Ascending aorta (tissue), 2 donors: Measurements from ENCODE around the gene SOX9. TPM values are rescaled to one million over a fixed set of nuclear protein-coding genes. Genes with fewer than 3 reads are reported as not detected.

ENCODE experiments used
- DNase-seq, 2 donors: peaks; one replicate each; pipeline ENCODE4 v3.0.0-alpha.2; 2019; ENCODE audit warnings: low spot score in 2 of 2
- H3K27ac ChIP-seq, 2 donors: fragments of 200-600 bp; sonication (generic); one replicate each; pipeline ENCODE4 v1.5.1; 2016 to 2017; ENCODE audit warnings: mild to moderate bottlenecking in 1 of 2
- H3K27me3 ChIP-seq: fragments of 200-600 bp; sonication (generic); one replicate; pipeline ENCODE4 v1.5.1; 2017
- H3K36me3 ChIP-seq, 2 donors: fragments of 200-600 bp; sonication (generic); one replicate each; pipeline ENCODE4 v1.5.1; 2016
- H3K4me1 ChIP-seq, 2 donors: fragments of 200-600 bp; sonication (generic); one replicate each; pipeline ENCODE4 v1.5.1; 2016 to 2017; ENCODE audit warnings: mild to moderate bottlenecking in 1 of 2
- H3K4me3 ChIP-seq, 2 donors: fragments of 200-600 bp; sonication (generic); one replicate each; pipeline ENCODE4 v1.5.1; 2016 to 2017; ENCODE audit warnings: mild to moderate bottlenecking in 1 of 2
- H3K9me3 ChIP-seq, 2 donors: fragments of 200-600 bp; sonication (generic); one replicate each; pipeline ENCODE4 v1.5.1; 2016
- CTCF ChIP-seq, 3 experiments: fragments of 200-600 bp in 2 of 3; fragments of 450-650 bp in 1 of 3; sonication (generic) in 2 of 3; IDR thresholded peaks; one replicate each; pipeline ENCODE4 v1.5.1; 2016 to 2019; ENCODE audit warnings: antibody characterized with exemption in 3 of 3, mild to moderate bottlenecking in 1 of 3, moderate library complexity in 1 of 3
- intact Hi-C: fragments of 100-400 bp; cut with DNase I; formaldehyde crosslinking; loops from one replicate; pipeline ENCODE4 v1.15.1; 2023
- total RNA-seq: library from RNA; depleted of rRNA; stranded (reverse); fragments of >200 nt; gene quantifications from one replicate; pipeline ENCODE4 v1.1.0, GENCODE V29; 2016

SOX9 gene
- total RNA-seq, 1 donor from 2014 or later, result 2.4 TPM

GRCh38 chr17:72102366-72102765 is 18.5 kb upstream of the SOX9 start:
- H3K9me3 ChIP-seq, result no peaks in the 10 kb centered on the region
- no peak overlapping the region for H3K27ac ChIP-seq
- DNase-seq, result no peak
- H3K4me3 ChIP-seq, result no peak overlapping the region
- intact Hi-C loops, result no loop called here
- H3K36me3 ChIP-seq, result no peaks in the 10 kb centered on the region
- no peak for TF ChIP-seq CTCF (IDR thresholded peaks at IDR 0.05)
- no peaks in the 10 kb centered on the region for H3K4me1 ChIP-seq
- H3K27me3 ChIP-seq, result no peaks in the 10 kb centered on the region

- H3K9me3 ChIP-seq, result no peaks in the 10 kb centered on the region
- DNase-seq, result no peak
- intact Hi-C loops, result no loop called here
- no peak overlapping the region for H3K27ac ChIP-seq
- no peak for TF ChIP-seq CTCF (IDR thresholded peaks at IDR 0.05)
- no peak overlapping the region for H3K4me3 ChIP-seq
- H3K4me1 ChIP-seq, result no peaks in the 10 kb centered on the region
- no peaks in the 10 kb centered on the region for H3K36me3 ChIP-seq
- H3K27me3 ChIP-seq, result no peaks in the 10 kb centered on the region
Observed at GRCh38 chr17:72104164-72104862, 16.5 kb upstream of the SOX9 start.

GRCh38 chr17:72104863-72105234 is 16.0 kb upstream of the SOX9 start:
- intact Hi-C loops, result no loop called here
- TF ChIP-seq CTCF (IDR thresholded peaks at IDR 0.05), result no peak
- no peak overlapping the region for H3K27ac ChIP-seq
- H3K9me3 ChIP-seq, result no peaks in the 10 kb centered on the region
- DNase-seq, result no peak
- H3K4me3 ChIP-seq, result no peak overlapping the region
- H3K4me1 ChIP-seq, result no peaks in the 10 kb centered on the region
- H3K36me3 ChIP-seq, result no peaks in the 10 kb centered on the region
- H3K27me3 ChIP-seq, result no peaks in the 10 kb centered on the region

GRCh38 chr17:72107100-72107499 is 13.7 kb upstream of the SOX9 start:
- Histone ChIP-seq H3K4me1 (no peaks in the 10 kb centered on the region), H3K27me3 (no peaks in the 10 kb centered on the region), H3K9me3 (no peaks in the 10 kb centered on the region), H3K36me3 (no peaks in the 10 kb centered on the region), H3K27ac (no peak overlapping the region), H3K4me3 (no peak overlapping the region)
- intact Hi-C loops, result no loop called here
- DNase-seq, result no peak
- TF ChIP-seq CTCF (IDR thresholded peaks at IDR 0.05), result no peak

- Histone ChIP-seq H3K27ac (no peak overlapping the region), H3K27me3 (no peaks in the 10 kb centered on the region), H3K9me3 (no peaks in the 10 kb centered on the region), H3K4me3 (no peak overlapping the region), H3K36me3 (no peaks in the 10 kb centered on the region), H3K4me1 (no peaks in the 10 kb centered on the region)
- intact Hi-C loops, result no loop called here
- DNase-seq, result no peak
- TF ChIP-seq CTCF (IDR thresholded peaks at IDR 0.05), result no peak
Observed at GRCh38 chr17:72110231-72110941, 10.4 kb upstream of the SOX9 start.
